GM13976 (cell line): Measurements from ENCODE around the gene R3HDM1.

ENCODE experiments used
- DNase-seq: peaks from one replicate; pipeline ENCODE4 v3.0.0; 2012; ENCODE audit warnings: low spot score
- in situ Hi-C: fragments of 300-500 bp; cut with MboI; formaldehyde crosslinking; loops from one replicate; pipeline ENCODE4 v1.12.0; 2022; ENCODE audit warnings: low sequenced_read_pairs, mixed read lengths, inconsistent platforms; ENCODE audit not compliant: unreplicated experiment
- TF ChIP-seq, protein P1 (sequence below): IDR thresholded peaks from 2 replicates; pipeline ENCODE4 v1.5.1; 2012; ENCODE audit warnings: borderline replicate concordance, mild to moderate bottlenecking; ENCODE audit not compliant: insufficient read depth; ENCODE audit errors: extremely low read depth, missing control alignments, control extremely low read depth

The R3HDM1 gene

DNA sequence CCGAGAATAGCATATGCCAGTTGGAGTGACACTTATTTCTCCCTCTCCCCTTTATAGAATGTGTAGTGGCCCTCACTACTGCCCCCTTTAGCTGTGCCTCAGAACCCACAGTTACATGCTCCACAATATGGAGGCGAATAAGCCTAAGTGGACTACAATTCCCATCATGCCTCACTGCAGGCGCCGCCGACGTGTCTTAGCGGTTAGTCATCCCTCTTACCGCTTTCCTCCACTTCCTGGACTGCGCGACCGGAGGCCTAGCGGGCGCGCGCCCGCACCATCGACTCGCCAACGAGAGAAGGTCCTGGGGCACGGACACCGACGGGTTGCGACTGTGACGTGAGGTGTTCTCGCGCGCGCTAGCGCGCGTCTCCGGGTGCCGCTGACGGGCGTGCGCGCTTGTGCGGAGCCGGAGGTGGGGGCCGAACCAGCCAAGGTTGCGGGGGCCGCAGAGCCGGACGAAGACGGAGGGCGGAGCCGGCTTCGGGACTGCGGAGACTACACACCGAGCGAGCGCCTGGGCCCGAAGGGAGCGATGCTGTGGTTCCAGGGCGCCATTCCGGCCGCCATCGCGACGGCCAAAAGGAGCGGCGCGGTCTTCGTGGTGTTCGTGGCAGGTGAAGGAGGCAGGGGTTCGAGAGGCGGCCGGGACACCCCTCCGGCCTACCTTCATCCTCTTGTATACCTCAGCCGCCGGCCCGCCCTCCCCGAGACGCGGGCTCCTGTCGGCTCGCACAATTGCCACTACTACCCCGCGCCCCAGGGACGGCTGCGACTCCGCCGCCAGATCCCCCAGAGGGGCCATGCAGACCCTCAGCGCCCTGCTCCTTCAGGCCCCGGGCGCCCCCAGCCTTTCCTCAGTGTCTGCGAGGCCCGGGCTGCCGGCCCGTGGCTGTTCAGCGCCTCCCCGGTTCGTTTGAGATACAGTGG lies 210.4 kb downstream of the R3HDM1 start, which contains the start of gene UBXN4:
Gene UBXN4 (plus strand): TSS at position 461 of the 930 bp plus-strand sequence. CDS start 75 bp downstream, at position 536.
- TF ChIP-seq, protein P1, sequence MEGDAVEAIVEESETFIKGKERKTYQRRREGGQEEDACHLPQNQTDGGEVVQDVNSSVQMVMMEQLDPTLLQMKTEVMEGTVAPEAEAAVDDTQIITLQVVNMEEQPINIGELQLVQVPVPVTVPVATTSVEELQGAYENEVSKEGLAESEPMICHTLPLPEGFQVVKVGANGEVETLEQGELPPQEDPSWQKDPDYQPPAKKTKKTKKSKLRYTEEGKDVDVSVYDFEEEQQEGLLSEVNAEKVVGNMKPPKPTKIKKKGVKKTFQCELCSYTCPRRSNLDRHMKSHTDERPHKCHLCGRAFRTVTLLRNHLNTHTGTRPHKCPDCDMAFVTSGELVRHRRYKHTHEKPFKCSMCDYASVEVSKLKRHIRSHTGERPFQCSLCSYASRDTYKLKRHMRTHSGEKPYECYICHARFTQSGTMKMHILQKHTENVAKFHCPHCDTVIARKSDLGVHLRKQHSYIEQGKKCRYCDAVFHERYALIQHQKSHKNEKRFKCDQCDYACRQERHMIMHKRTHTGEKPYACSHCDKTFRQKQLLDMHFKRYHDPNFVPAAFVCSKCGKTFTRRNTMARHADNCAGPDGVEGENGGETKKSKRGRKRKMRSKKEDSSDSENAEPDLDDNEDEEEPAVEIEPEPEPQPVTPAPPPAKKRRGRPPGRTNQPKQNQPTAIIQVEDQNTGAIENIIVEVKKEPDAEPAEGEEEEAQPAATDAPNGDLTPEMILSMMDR: peak; percentile 29
- in situ Hi-C loops: no loop called here
- DNase-seq: peak; percentile 96

DNA sequence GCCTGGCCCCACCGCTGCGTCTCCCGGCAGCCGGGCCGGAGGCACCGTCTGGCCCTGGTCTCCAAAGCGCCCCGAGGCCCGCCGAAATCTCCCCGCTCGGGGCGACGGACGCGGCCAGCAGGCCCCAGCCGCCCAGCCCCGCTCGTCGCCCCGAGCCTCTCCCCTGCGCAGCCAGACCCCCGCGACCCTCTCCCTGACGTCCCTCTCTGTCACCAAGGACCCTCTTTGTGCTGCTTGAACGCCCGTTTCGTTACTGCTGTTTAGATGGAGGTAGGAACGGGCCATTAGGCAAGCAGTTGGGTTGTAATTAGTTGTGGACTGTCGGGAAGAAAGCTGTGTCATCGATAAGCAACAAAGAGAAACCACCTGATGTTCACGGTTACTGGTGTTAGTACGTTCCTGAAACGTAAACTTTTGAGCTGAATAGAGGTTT lies 211.1 kb downstream of the R3HDM1 start:
- TF ChIP-seq, protein P1: no peak
- peak; percentile 60 for DNase-seq
- in situ Hi-C loops: no loop called here

DNA sequence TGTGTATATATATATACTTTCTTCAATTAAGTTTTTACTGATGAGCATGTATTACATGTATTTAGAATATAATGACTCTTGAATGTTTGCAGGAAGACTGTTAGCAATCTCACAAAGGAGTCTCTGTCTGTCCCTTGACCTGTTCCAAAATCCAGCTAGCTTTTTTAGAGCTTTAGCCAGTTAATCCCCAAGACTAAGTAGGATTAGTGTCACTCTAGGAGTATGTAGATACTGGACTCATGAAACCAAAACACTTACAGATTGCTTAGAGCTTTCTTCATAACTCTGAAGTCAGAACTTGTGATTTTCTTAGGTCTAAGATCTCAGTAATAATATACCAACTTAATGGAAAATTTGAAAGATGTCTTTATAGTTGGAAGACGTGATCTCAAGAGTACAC lies 212.6 kb downstream of the R3HDM1 start:
- no peak for DNase-seq
- in situ Hi-C loops: no loop called here
- TF ChIP-seq, protein P1: no peak

DNA sequence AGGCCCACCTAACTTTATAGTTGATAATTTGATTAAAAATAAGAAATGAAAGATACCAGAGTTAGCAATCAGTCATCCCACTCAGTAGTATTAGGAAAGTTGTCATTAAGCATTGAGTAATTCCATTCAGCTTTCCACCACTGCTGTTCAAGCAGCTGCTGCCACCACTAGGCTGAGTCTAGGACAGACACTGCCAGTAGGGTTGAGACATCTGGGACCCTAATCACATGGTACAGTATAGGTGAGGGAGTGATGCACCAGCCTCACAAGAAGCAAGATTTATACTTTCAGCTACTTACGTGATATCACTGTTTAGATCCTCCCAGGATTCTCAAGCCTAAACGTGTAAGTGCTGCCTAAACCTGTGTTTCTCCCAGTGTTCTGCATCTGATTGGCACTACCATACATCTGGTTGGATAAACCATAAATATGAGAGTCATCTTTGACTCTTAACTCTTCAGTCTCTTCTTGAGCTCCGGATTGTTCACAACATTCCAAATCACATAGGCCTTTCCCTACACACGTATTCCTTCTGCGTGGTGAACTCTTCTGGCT lies 213.6 kb downstream of the R3HDM1 start:
- in situ Hi-C loops: no loop called here
- TF ChIP-seq, protein P1: peak; percentile 31
- peak; percentile 34 for DNase-seq

DNA sequence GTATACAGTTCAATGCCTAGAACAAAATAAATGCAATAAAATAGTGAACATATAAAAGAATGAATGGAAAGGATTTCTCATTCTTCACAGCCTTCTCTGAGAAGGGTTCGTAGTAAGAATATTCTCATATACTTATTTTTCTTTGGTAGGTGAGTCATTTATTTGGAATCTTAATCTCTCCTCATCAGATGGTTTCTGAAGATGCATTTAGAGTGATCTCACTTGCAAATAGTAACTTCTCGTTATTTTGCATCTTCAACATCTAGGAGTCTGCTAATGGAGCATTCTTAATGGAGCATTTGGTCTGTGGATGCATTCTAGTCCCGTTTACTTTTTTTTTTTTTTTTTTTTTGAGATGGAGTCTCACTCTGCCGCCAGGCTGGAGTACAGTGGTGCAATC lies 214.3 kb downstream of the R3HDM1 start:
- in situ Hi-C loops: no loop called here
- no peak for DNase-seq

DNA sequence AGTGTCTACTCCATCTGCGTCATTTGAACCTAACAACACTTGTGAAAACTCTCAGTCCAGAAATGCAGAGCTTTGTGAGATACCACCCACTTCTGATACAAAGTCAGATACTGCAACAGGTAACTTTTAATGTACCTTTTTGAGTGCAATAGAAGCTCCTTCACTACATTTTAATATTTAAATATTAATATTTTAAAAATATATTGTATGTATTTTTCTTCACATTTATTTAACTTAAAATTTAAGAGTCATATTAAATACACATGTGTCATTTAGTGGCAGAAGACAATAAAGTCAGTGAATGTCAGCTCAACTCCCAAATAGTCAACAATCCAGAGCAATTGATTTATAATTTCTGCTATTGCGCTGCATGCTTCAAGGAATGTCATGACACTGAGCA lies 224.3 kb downstream of the R3HDM1 start:
- in situ Hi-C loops: no loop called here
- no peak for DNase-seq
- TF ChIP-seq, protein P1: no peak

More for the DNA sequence above, 214.3 kb downstream of the R3HDM1 start:
- TF ChIP-seq, protein P1: no peak
